Stimulated activated CD4-positive, alpha-beta T cell treated with anti-CD3 and anti-CD28 coated beads, Interleukin-1b, Interleukin-23, amount 100 ng/mL, for 1 hour (primary cell): Measurements from ENCODE around the gene DOK7.
"Not testable (repeated sequence)": the region's sequence is repeated elsewhere in the genome, so short reads cannot be mapped to it uniquely, and the experiment has no call there.

Experiments
- DNase-seq, 2 donors: peaks; one replicate each; pipeline ENCODE4 v3.0.0-alpha.2; 2020; ENCODE audit warnings: low read depth in 2 of 2

Gene DOK7

GRCh38 chr4:3532751-3533422, 69.8 kb downstream of the DOK7 start:
- DNase-seq, result no peak

GRCh38 chr4:3533423-3533820, 70.3 kb downstream of the DOK7 start:
- DNase-seq, result no peak

- not testable (repeated sequence) for DNase-seq
Observed at GRCh38 chr4:3535812-3536211, 72.7 kb downstream of the DOK7 start.

- not testable (repeated sequence) for DNase-seq
Observed at GRCh38 chr4:3538906-3539305, 75.8 kb downstream of the DOK7 start.

GRCh38 chr4:3543415-3543814, 80.3 kb downstream of the DOK7 start:
- DNase-seq, result not testable (repeated sequence)
